HG03095 (cell line): Measurements from ENCODE around the gene IMPG1.

Experiments used
- ATAC-seq: cut with Tn5 transposase; IDR thresholded peaks from one replicate; pipeline ENCODE4 v1.9.1; 2021; ENCODE audit warnings: moderate library complexity; ENCODE audit not compliant: unreplicated experiment

IMPG1 gene

GRCh38 chr6:75893058-75893775 is 179.2 kb downstream of the IMPG1 start:
- ATAC-seq, result peak; percentile 73

GRCh38 chr6:75892384-75892783 is 180.1 kb downstream of the IMPG1 start:
- no peak for ATAC-seq

- ATAC-seq, result no peak
Observed at GRCh38 chr6:75884822-75885221, 187.6 kb downstream of the IMPG1 start.

GRCh38 chr6:75882734-75883133 is 189.7 kb downstream of the IMPG1 start:
- ATAC-seq, result no peak

GRCh38 chr6:75880305-75880704 is 192.2 kb downstream of the IMPG1 start:
- no peak for ATAC-seq

- no peak for ATAC-seq
Observed at GRCh38 chr6:75876152-75876551, 196.3 kb downstream of the IMPG1 start.

- no peak for ATAC-seq
Observed at GRCh38 chr6:75874224-75874623, 198.2 kb downstream of the IMPG1 start.
